Transverse colon (tissue), 4 donors: ENCODE data around the gene KCNE1.

Source experiments
- POLR2A ChIP-seq: fragments of 450-650 bp; IDR thresholded peaks from one replicate; pipeline ENCODE4 v1.6.1; 2016; ENCODE audit warnings: antibody characterized with exemption, mild to moderate bottlenecking, moderate library complexity
- POLR2AphosphoS5 ChIP-seq, 3 donors: sonication (generic); formaldehyde crosslinking; IDR thresholded peaks; one replicate each; pipeline ENCODE4 v1.6.1; 2016; ENCODE audit warnings: antibody characterized with exemption in 3 of 3
- TF ChIP-seq, protein P1 (sequence below), 5 experiments: fragments of 200-600 bp in 3 of 5; fragments of 450-650 bp in 2 of 5; sonication (generic) in 3 of 5; IDR thresholded peaks; 1 replicate in 2 of 5; 2 replicates in 3 of 5; pipeline ENCODE4 v1.5.1; 2016 to 2017; ENCODE audit warnings: antibody characterized with exemption in 5 of 5, inconsistent platforms in 3 of 5, mild to moderate bottlenecking in 2 of 5, moderate library complexity in 1 of 5

DNA sequence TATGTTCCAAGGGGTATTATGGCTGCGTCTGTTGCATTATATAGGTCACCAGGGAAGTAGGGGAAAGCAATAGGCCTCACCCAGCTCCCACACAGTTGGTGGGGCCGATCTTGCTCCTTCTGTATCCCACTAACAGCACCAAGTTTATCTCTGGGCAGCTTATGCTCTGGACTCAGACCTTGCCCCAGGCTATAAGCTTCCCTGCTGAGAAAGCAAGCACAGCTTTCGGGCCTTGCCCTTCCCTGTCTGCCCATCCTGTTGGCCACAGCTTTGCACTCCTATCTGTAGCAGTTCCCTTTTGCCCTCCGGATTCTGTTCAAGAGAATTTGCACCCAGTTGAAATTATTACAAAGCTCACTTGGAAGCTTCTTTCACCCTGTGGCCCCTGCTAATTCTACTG lies 12.9 kb downstream of the KCNE1 start:
- TF ChIP-seq POLR2AphosphoS5 (IDR thresholded peaks at IDR 0.05) (no peak), POLR2A (no peak)
- TF ChIP-seq, protein P1, sequence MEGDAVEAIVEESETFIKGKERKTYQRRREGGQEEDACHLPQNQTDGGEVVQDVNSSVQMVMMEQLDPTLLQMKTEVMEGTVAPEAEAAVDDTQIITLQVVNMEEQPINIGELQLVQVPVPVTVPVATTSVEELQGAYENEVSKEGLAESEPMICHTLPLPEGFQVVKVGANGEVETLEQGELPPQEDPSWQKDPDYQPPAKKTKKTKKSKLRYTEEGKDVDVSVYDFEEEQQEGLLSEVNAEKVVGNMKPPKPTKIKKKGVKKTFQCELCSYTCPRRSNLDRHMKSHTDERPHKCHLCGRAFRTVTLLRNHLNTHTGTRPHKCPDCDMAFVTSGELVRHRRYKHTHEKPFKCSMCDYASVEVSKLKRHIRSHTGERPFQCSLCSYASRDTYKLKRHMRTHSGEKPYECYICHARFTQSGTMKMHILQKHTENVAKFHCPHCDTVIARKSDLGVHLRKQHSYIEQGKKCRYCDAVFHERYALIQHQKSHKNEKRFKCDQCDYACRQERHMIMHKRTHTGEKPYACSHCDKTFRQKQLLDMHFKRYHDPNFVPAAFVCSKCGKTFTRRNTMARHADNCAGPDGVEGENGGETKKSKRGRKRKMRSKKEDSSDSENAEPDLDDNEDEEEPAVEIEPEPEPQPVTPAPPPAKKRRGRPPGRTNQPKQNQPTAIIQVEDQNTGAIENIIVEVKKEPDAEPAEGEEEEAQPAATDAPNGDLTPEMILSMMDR (IDR thresholded peaks at IDR 0.05) = no peak
